ENCODE results near the gene OR10H5. TPM values are rescaled to one million over a fixed set of nuclear protein-coding genes. Genes with fewer than 3 reads are reported as not detected.

OR10H5 gene
- total and polyA plus RNA-seq, 10 of the 15 experiments (the other 5 are each of a cell fraction or from before 2014, with no cell fraction given), result not detected

GRCh38 chr19:15825753-15826152 is 38.3 kb downstream of the OR10H5 start:
- WGBS (ENCODE audit: insufficient coverage, insufficient replicate concordance, low lambda C conversion rate, missing lambda C conversion rate), result 45% methylated on average over 1 of the region's 1 CpG
- no TSS peak for BruUV-seq (replicated peaks)
- no peak for TF ChIP-seq PAX8 (IDR thresholded peaks at IDR 0.05)
- no peak for TF ChIP-seq KDM1A (IDR thresholded peaks at IDR 0.05; ENCODE audit: borderline replicate concordance)
- no peak for TF ChIP-seq BHLHE40 (IDR thresholded peaks at IDR 0.05; ENCODE audit: borderline replicate concordance in 1 of 2, low read depth in 2 of 2, low read length in 1 of 2)
- TF ChIP-seq TCF3 (IDR thresholded peaks at IDR 0.05; ENCODE audit: borderline replicate concordance, insufficient read depth, low read depth, low read length), result no peak
- TF ChIP-seq RAD21 (IDR thresholded peaks at IDR 0.05; ENCODE audit: insufficient read depth, low read depth, low read length), result no peak
- no peak for TF ChIP-seq RBBP5 (conservative IDR thresholded peaks at IDR 0.05)
- ChIA-PET CTCF (no interaction called here), RAD21 (ENCODE audit: unreplicated experiment) (no interaction called here), SMC1A (ENCODE audit: uncharacterized antibody, unreplicated experiment) (no interaction called here), POLR2A (no interaction called here)
- no peaks in the 10 kb centered on the region for H3K27me3 ChIP-seq (replicated peaks in 1 of 2; ENCODE audit: control insufficient read depth in 2 of 2, insufficient read depth in 2 of 2, low read length in 1 of 2)
- H3K4me1 ChIP-seq (ENCODE audit: control insufficient read depth, insufficient read depth, low read length), result no peaks in the 10 kb centered on the region
- in situ Hi-C loops (cut with MboI), result no loop called here
- no peak overlapping the region for H3K4me2 ChIP-seq (ENCODE audit: control insufficient read depth, insufficient read depth)
- no peaks in the 10 kb centered on the region for H3K36me3 ChIP-seq (ENCODE audit: control insufficient read depth in 2 of 2, insufficient read depth in 2 of 2, low read length in 1 of 2)
- FAIRE-seq, result no peak
- no peak overlapping the region for H2AFZ ChIP-seq (ENCODE audit: control insufficient read depth, low read depth, low read length)
- H3K9ac ChIP-seq (ENCODE audit: control insufficient read depth, insufficient read depth, low read length), result no peak overlapping the region
- intact Hi-C loops (cut with micrococcal nuclease; ENCODE audit: unreplicated experiment), result no loop called here
- no peak overlapping the region for H3K4me3 ChIP-seq
- no peak overlapping the region for H3K27ac ChIP-seq (ENCODE audit: control insufficient read depth, insufficient read depth)
- ATAC-seq, result no peak
- no peaks in the 10 kb centered on the region for H3K9me3 ChIP-seq (replicated peaks; ENCODE audit: control insufficient read depth, insufficient read depth, low read length)
- DNase-seq (ENCODE audit: low read depth, low spot score), result no peak
- H3K79me2 ChIP-seq (ENCODE audit: control insufficient read depth, insufficient read depth, low read length), result no peaks in the 10 kb centered on the region
- H4K20me1 ChIP-seq (ENCODE audit: control insufficient read depth, insufficient read depth), result no peaks in the 10 kb centered on the region

GRCh38 chr19:15828121-15828610 is 40.7 kb downstream of the OR10H5 start:
- RAD21 ChIA-PET (ENCODE audit: unreplicated experiment), result no interaction called here
- Histone ChIP-seq H3K9ac (ENCODE audit: control insufficient read depth, insufficient read depth, low read length) (no peak overlapping the region), H2AFZ (ENCODE audit: control insufficient read depth, low read depth, low read length) (no peak overlapping the region), H3K4me3 (no peak overlapping the region), H3K27ac (ENCODE audit: control insufficient read depth, insufficient read depth) (no peak overlapping the region), H3K4me2 (ENCODE audit: control insufficient read depth, insufficient read depth) (no peak overlapping the region), H3K4me1 (ENCODE audit: control insufficient read depth, insufficient read depth, low read length) (no peaks in the 10 kb centered on the region), H3K79me2 (ENCODE audit: control insufficient read depth, insufficient read depth, low read length) (no peaks in the 10 kb centered on the region), H3K27me3 (replicated peaks in 1 of 2; ENCODE audit: control insufficient read depth in 2 of 2, insufficient read depth in 2 of 2, low read length in 1 of 2) (no peaks in the 10 kb centered on the region), H3K9me3 (replicated peaks; ENCODE audit: control insufficient read depth, insufficient read depth, low read length) (no peaks in the 10 kb centered on the region), H4K20me1 (ENCODE audit: control insufficient read depth, insufficient read depth) (no peaks in the 10 kb centered on the region), H3K36me3 (ENCODE audit: control insufficient read depth in 2 of 2, insufficient read depth in 2 of 2, low read length in 1 of 2) (no peaks in the 10 kb centered on the region)
- 24% methylated on average over 5 of the region's 7 CpGs for WGBS (ENCODE audit: insufficient coverage, insufficient replicate concordance, low lambda C conversion rate, missing lambda C conversion rate)
- SMC1A ChIA-PET (ENCODE audit: uncharacterized antibody, unreplicated experiment), result no interaction called here
- FAIRE-seq (no peak), ATAC-seq (no peak), DNase-seq (ENCODE audit: low read depth, low spot score) (no peak)
- no TSS peak for BruUV-seq (replicated peaks)
- TF ChIP-seq PAX5 (IDR thresholded peaks at IDR 0.05; ENCODE audit: borderline replicate concordance, low read depth, low read length) (no peak), POLR2AphosphoS5 (IDR thresholded peaks at IDR 0.05; ENCODE audit: low read length) (no peak), RFX5 (IDR thresholded peaks at IDR 0.05; ENCODE audit: low read depth, low read length) (no peak), ATF7 (IDR thresholded peaks at IDR 0.05; ENCODE audit: low read depth) (no peak), ELK1 (IDR thresholded peaks at IDR 0.05; ENCODE audit: low read depth, low read length) (no peak), MYC (IDR thresholded peaks at IDR 0.05; ENCODE audit: insufficient read depth, insufficient read length, insufficient replicate concordance, low read length, severe bottlenecking) (no peak), HDGF (IDR thresholded peaks at IDR 0.05) (no peak), IRF3 (IDR thresholded peaks at IDR 0.05) (no peak), IRF4 (IDR thresholded peaks at IDR 0.05; ENCODE audit: low read depth, low read length) (no peak), CBX5 (IDR thresholded peaks at IDR 0.05; ENCODE audit: low read depth) (no peak), KDM1A (IDR thresholded peaks at IDR 0.05; ENCODE audit: borderline replicate concordance) (no peak)
- POLR2A ChIA-PET, result interaction anchor here (0.6 kb wide), 1 partner anchor 911 kb away, joined by 3 read pairs; no protein-coding TSS in a partner anchor
- in situ Hi-C loops (cut with MboI) (no loop called here), intact Hi-C loops (cut with micrococcal nuclease; ENCODE audit: unreplicated experiment) (no loop called here)
- CTCF ChIA-PET, result interaction anchor here (0.6 kb wide), 1 partner anchor 18 kb away, joined by 3 read pairs; no protein-coding TSS in a partner anchor
